Fibroblast of lung (primary cell): ENCODE measurements around the gene TTYH2.

Experiments used
- EZH2 ChIP-seq: IDR thresholded peaks from 2 replicates; pipeline ENCODE4 v1.5.1; 2012; ENCODE audit warnings: low read length, control low read depth, mild to moderate bottlenecking; ENCODE audit errors: missing control alignments
- TF ChIP-seq, protein P1 (sequence below), 2 donors: IDR thresholded peaks in 1 of 2; conservative IDR thresholded peaks in 1 of 2; 1 replicate in 1 of 2; 2 replicates in 1 of 2; pipeline ENCODE4 v1.5.1; 2011 to 2012; ENCODE audit warnings: low read length in 2 of 2, control low read depth in 1 of 2, inconsistent platforms in 1 of 2, low read depth in 1 of 2, mild to moderate bottlenecking in 1 of 2

GRCh38 chr17:74217037-74217730, 3.8 kb downstream of the TTYH2 start:
- TF ChIP-seq, protein P1, sequence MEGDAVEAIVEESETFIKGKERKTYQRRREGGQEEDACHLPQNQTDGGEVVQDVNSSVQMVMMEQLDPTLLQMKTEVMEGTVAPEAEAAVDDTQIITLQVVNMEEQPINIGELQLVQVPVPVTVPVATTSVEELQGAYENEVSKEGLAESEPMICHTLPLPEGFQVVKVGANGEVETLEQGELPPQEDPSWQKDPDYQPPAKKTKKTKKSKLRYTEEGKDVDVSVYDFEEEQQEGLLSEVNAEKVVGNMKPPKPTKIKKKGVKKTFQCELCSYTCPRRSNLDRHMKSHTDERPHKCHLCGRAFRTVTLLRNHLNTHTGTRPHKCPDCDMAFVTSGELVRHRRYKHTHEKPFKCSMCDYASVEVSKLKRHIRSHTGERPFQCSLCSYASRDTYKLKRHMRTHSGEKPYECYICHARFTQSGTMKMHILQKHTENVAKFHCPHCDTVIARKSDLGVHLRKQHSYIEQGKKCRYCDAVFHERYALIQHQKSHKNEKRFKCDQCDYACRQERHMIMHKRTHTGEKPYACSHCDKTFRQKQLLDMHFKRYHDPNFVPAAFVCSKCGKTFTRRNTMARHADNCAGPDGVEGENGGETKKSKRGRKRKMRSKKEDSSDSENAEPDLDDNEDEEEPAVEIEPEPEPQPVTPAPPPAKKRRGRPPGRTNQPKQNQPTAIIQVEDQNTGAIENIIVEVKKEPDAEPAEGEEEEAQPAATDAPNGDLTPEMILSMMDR (conservative IDR thresholded peaks at IDR 0.05 in 1 of 2, IDR thresholded peaks at IDR 0.05 in 1 of 2; ENCODE audit: low read depth in 1 of 2, low read length in 2 of 2): no peak
- TF ChIP-seq EZH2: no peak
